Neural crest cell (in vitro differentiated cells): ENCODE measurements around the gene FGF7. TPM values are rescaled to one million over a fixed set of nuclear protein-coding genes. Genes with fewer than 3 reads are reported as not detected.
"Not testable (repeated sequence)": the region's sequence is repeated elsewhere in the genome, so short reads cannot be mapped to it uniquely, and the experiment has no call there.

ENCODE experiments used
- DNase-seq: peaks from one replicate; pipeline ENCODE4 v3.0.0; 2021; ENCODE audit warnings: low read depth, mixed read lengths, low spot score
- H3K27ac Mint-ChIP-seq: one replicate; pipeline ENCODE4 v1.8.0; 2021; ENCODE audit warnings: mild to moderate bottlenecking, mixed read lengths; ENCODE audit not compliant: unreplicated experiment
- H3K27me3 Mint-ChIP-seq: 2 replicates; pipeline ENCODE4 v1.8.0; 2021; ENCODE audit warnings: low read depth, mild to moderate bottlenecking, mixed read lengths
- H3K36me3 Mint-ChIP-seq: 2 replicates; pipeline ENCODE4 v1.8.0; 2021; ENCODE audit warnings: low read depth, mild to moderate bottlenecking, mixed read lengths
- H3K4me1 Mint-ChIP-seq: 2 replicates; pipeline ENCODE4 v1.8.0; 2021; ENCODE audit warnings: mixed read lengths
- H3K4me3 Mint-ChIP-seq: one replicate; pipeline ENCODE4 v1.8.0; 2021; ENCODE audit warnings: mild to moderate bottlenecking, mixed read lengths
- H3K9me3 Mint-ChIP-seq: 2 replicates; pipeline ENCODE4 v1.8.0; 2021; ENCODE audit warnings: mixed read lengths
- total RNA-seq: library from RNA; stranded (reverse); gene quantifications from 2 replicates; pipeline ENCODE4 v1.2.1, GENCODE V29; 2021
- TF ChIP-seq, protein P1 (sequence below): fragments of 200-600 bp; sonication (generic); conservative IDR thresholded peaks from 2 replicates; pipeline ENCODE4 v1.5.0; 2021; ENCODE audit warnings: antibody characterized with exemption, mild to moderate bottlenecking

FGF7 gene
- total RNA-seq, 1 donor from 2014 or later: 0.19 TPM

GRCh38 chr15:49467746-49468480, 44.9 kb downstream of the FGF7 start:
- Mint-ChIP-seq H3K4me1 (peaks cover 7% of the 10 kb centered on the region), H3K27me3 (no peaks in the 10 kb centered on the region), H3K36me3 (no peaks in the 10 kb centered on the region), H3K27ac (no peak overlapping the region), H3K4me3 (no peak overlapping the region), H3K9me3 (no peaks in the 10 kb centered on the region)
- no peak for DNase-seq
- TF ChIP-seq, protein P1, sequence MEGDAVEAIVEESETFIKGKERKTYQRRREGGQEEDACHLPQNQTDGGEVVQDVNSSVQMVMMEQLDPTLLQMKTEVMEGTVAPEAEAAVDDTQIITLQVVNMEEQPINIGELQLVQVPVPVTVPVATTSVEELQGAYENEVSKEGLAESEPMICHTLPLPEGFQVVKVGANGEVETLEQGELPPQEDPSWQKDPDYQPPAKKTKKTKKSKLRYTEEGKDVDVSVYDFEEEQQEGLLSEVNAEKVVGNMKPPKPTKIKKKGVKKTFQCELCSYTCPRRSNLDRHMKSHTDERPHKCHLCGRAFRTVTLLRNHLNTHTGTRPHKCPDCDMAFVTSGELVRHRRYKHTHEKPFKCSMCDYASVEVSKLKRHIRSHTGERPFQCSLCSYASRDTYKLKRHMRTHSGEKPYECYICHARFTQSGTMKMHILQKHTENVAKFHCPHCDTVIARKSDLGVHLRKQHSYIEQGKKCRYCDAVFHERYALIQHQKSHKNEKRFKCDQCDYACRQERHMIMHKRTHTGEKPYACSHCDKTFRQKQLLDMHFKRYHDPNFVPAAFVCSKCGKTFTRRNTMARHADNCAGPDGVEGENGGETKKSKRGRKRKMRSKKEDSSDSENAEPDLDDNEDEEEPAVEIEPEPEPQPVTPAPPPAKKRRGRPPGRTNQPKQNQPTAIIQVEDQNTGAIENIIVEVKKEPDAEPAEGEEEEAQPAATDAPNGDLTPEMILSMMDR: no peak

DNA sequence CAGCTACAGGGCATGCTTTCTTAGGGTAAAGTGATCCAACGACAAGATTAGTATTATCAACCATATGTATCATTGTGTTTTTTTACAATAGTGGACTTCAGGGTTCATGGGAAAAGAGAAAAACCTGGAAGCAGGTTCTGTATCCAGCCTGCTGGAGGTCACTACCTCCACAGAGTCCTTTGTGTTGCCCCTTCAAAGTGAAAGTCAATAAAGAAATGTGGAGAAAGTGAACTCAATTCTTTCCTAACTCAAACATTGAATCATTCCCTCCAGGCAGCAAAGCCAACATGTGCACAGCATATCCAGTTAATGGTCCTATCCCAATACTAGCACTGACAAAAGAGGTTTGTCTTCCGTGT, 45.4 kb downstream of the FGF7 start:
- no peak overlapping the region for H3K27ac Mint-ChIP-seq
- no peaks in the 10 kb centered on the region for H3K27me3 Mint-ChIP-seq
- no peak overlapping the region for H3K4me3 Mint-ChIP-seq
- no peak for DNase-seq
- H3K9me3 Mint-ChIP-seq: no peaks in the 10 kb centered on the region
- no peaks in the 10 kb centered on the region for H3K36me3 Mint-ChIP-seq
- H3K4me1 Mint-ChIP-seq: peaks cover 7% of the 10 kb centered on the region
- TF ChIP-seq, protein P1: no peak

DNA sequence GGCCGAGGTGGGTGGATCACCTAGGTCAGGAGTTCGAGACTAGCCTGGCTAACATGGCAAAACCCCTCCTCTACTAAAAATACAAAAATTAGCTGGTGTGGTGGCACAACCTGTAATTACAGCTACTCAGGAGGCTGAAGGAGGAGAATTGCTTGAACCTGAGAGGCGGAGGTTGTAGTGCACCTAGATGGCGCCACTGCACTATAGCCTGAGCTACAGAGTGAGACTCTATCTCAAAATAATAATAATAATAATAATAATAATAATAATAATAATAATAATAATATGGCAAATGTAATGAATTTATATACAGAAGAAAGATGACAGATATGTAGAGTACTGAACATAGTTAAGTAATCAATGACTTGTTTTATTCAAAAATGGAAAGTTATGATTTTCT, 48.2 kb downstream of the FGF7 start:
- H3K36me3 Mint-ChIP-seq, H3K27ac Mint-ChIP-seq, H3K4me1 Mint-ChIP-seq, H3K4me3 Mint-ChIP-seq, H3K27me3 Mint-ChIP-seq, DNase-seq, H3K9me3 Mint-ChIP-seq: not testable (repeated sequence)
- TF ChIP-seq, protein P1: peak; percentile 39

GRCh38 chr15:49471733-49472132, 48.7 kb downstream of the FGF7 start:
- peaks cover 7% of the 10 kb centered on the region for H3K4me1 Mint-ChIP-seq
- TF ChIP-seq, protein P1: no peak
- no peak for DNase-seq
- H3K4me3 Mint-ChIP-seq: no peak overlapping the region
- no peaks in the 10 kb centered on the region for H3K9me3 Mint-ChIP-seq
- no peaks in the 10 kb centered on the region for H3K27me3 Mint-ChIP-seq
- no peak overlapping the region for H3K27ac Mint-ChIP-seq
- no peaks in the 10 kb centered on the region for H3K36me3 Mint-ChIP-seq

DNA sequence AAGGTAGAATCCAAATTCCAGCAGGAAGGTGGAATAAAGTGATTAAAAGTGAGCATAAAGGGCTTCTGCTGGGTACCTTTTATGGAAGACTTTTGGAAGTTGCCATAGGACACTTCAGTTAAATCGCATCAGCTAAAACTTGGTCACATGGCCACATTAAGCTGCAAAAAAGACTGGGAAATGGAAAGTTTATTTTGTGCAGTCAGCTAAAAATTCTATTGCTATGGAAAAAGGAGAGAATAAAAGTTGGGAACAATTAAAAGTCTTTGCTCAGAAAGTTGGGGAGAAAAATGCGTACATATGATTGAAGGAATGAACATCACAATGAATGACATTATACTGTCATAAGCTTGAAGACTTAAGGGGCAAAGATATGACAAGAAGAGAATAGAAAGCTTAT, 49.3 kb downstream of the FGF7 start:
- Mint-ChIP-seq H3K9me3 (no peaks in the 10 kb centered on the region), H3K27ac (no peak overlapping the region), H3K36me3 (no peaks in the 10 kb centered on the region), H3K4me3 (no peak overlapping the region), H3K27me3 (no peaks in the 10 kb centered on the region), H3K4me1 (peaks cover 7% of the 10 kb centered on the region)
- DNase-seq: no peak
- TF ChIP-seq, protein P1: no peak
